SK-N-SH (cell line): ENCODE results near the gene MLLT6. TPM values are rescaled to one million over a fixed set of nuclear protein-coding genes. Genes with fewer than 3 reads are reported as not detected.

Experiments
- CTCF ChIA-PET: fragments of 300-600, 350-600 bp; formaldehyde crosslinking; extraction: SDS; loops from one replicate; lab custom pipeline; 2021; lab: Yijun Ruan, JAX
- POLR2A ChIA-PET: fragments of 350-600 bp; sonication (Branson Sonifier 250); formaldehyde crosslinking; extraction: SDS; loops from one replicate; lab custom pipeline; 2020; ENCODE audit warnings: antibody characterized with exemption, inconsistent platforms; lab: Yijun Ruan, JAX
- DNase-seq: peaks from one replicate; pipeline ENCODE4 v3.0.0; 2012
- H2AFZ ChIP-seq: fragments of 200-600 bp; sonication (generic); 2 replicates; pipeline ENCODE4 v1.8.1; 2016; ENCODE audit warnings: antibody characterized with exemption, mild to moderate bottlenecking, low read depth
- H3F3A ChIP-seq: fragments of 200-600 bp; sonication (generic); replicated peaks from 2 replicates; pipeline ENCODE3; 2016; ENCODE audit warnings: antibody characterized with exemption, mild to moderate bottlenecking; ENCODE audit not compliant: insufficient read depth
- H3K27ac ChIP-seq, 2 experiments: fragments of 200-500 bp in 1 of 2; fragments of 200-600 bp in 1 of 2; sonication (Bioruptor generic) in 1 of 2; sonication (generic), shearing (Covaris generic) in 1 of 2; 2 replicates each; pipeline versions ENCODE4 v1.5.1 to v1.6.1; 2014 to 2016; ENCODE audit warnings: low read depth in 2 of 2, inconsistent platforms in 1 of 2, low read length in 1 of 2, mild to moderate bottlenecking in 1 of 2, mixed read lengths in 1 of 2
- H3K27me3 ChIP-seq: fragments of 200-600 bp; sonication (generic), shearing (Covaris generic); 2 replicates; pipeline ENCODE4 v1.6.1; 2016; ENCODE audit warnings: mixed run types; ENCODE audit not compliant: insufficient read depth
- H3K36me3 ChIP-seq, 2 experiments: fragments of 200-500 bp in 1 of 2; fragments of 200-600 bp in 1 of 2; sonication (Bioruptor generic) in 1 of 2; sonication (generic) in 1 of 2; replicated peaks in 1 of 2; 2 replicates each; pipeline versions ENCODE3 to v1.5.1; 2014 to 2016; ENCODE audit warnings: low read length in 1 of 2, mild to moderate bottlenecking in 1 of 2; ENCODE audit not compliant: insufficient read depth in 2 of 2, control insufficient read depth in 1 of 2
- H3K4me1 ChIP-seq, 2 experiments: fragments of 200-500 bp in 1 of 2; fragments of 200-600 bp in 1 of 2; sonication (Bioruptor generic) in 1 of 2; sonication (generic), shearing (Covaris generic) in 1 of 2; 2 replicates each; pipeline versions ENCODE4 v1.5.1 to v1.6.1; 2014 to 2016; ENCODE audit warnings: low read depth in 1 of 2, low read length in 1 of 2, mixed run types in 1 of 2; ENCODE audit not compliant: insufficient read depth in 2 of 2, control insufficient read depth in 1 of 2
- H3K4me2 ChIP-seq: fragments of 200-600 bp; sonication (generic), shearing (Covaris generic); 2 replicates; pipeline ENCODE4 v1.6.1; 2017; ENCODE audit warnings: mixed run types
- H3K4me3 ChIP-seq, 2 experiments: fragments of 200-500 bp in 1 of 2; fragments of 200-600 bp in 1 of 2; sonication (Bioruptor generic) in 1 of 2; sonication (generic), shearing (Covaris generic) in 1 of 2; 2 replicates each; pipeline versions ENCODE4 v1.5.1 to v1.8.1; 2014 to 2016; ENCODE audit warnings: low read depth in 2 of 2, inconsistent platforms in 1 of 2, low read length in 1 of 2, mild to moderate bottlenecking in 1 of 2, mixed read lengths in 1 of 2, moderate library complexity in 1 of 2
- H3K79me2 ChIP-seq: fragments of 200-600 bp; sonication (generic); 2 replicates; pipeline ENCODE4 v1.8.1; 2017; ENCODE audit warnings: mild to moderate bottlenecking; ENCODE audit not compliant: insufficient read depth
- H3K9ac ChIP-seq: fragments of 200-600 bp; sonication (generic); 2 replicates; pipeline ENCODE4 v1.6.1; 2017; ENCODE audit warnings: mixed run types
- H3K9me2 ChIP-seq: fragments of 200-600 bp; sonication (generic); 2 replicates; pipeline ENCODE4 v1.6.1; 2017; ENCODE audit warnings: mixed run types
- H3K9me3 ChIP-seq: fragments of 200-600 bp; sonication (generic); 2 replicates; pipeline ENCODE4 v1.6.1; 2017; ENCODE audit warnings: mixed run types, mild to moderate bottlenecking, moderate library complexity
- H4K20me1 ChIP-seq: fragments of 200-600 bp; sonication (generic); 2 replicates; pipeline ENCODE4 v1.6.1; 2017; ENCODE audit warnings: mild to moderate bottlenecking, mixed run types; ENCODE audit not compliant: insufficient read depth
- ELF1 ChIP-seq: IDR thresholded peaks from 2 replicates; pipeline ENCODE4 v1.4.0; 2012
- MEF2A ChIP-seq: IDR thresholded peaks from 2 replicates; pipeline ENCODE4 v1.4.0; 2012; ENCODE audit warnings: low read depth, borderline replicate concordance
- TEAD4 ChIP-seq: IDR thresholded peaks from 2 replicates; pipeline ENCODE4 v1.4.0; 2012; ENCODE audit warnings: mild to moderate bottlenecking, borderline replicate concordance; ENCODE audit not compliant: insufficient read depth
- WGBS: methylation state at CpG from one replicate; pipeline ENCODE4 v1.1.6; 2017; ENCODE audit warnings: low lambda C conversion rate; 5-methylcytosine and 5-hydroxymethylcytosine counted together
- polyA plus RNA-seq, 3 experiments: library from polyadenylated mRNA; depleted of rRNA; stranded (reverse); fragments of >200 nt; gene quantifications; 2 replicates each; pipeline ENCODE4 v1.2.3, GENCODE V29; 2012
- TF ChIP-seq, protein P1 (sequence below): IDR thresholded peaks from 2 replicates; pipeline ENCODE4 v1.4.0; 2012; ENCODE audit warnings: low read depth
- TF ChIP-seq, protein P2 (sequence below): IDR thresholded peaks from 2 replicates; pipeline ENCODE4 v1.4.0; 2012; ENCODE audit warnings: low read depth, borderline replicate concordance
- TF ChIP-seq, protein P3 (sequence below): fragments of 150-350 bp; IDR thresholded peaks from 2 replicates; pipeline ENCODE4 v1.6.1; 2017; ENCODE audit warnings: antibody characterized with exemption, low read length, low read depth, borderline replicate concordance

Gene MLLT6
- polyA plus RNA-seq, 1 of the 3 experiments (the other 2 are of a cell fraction), result 41.5 TPM

DNA sequence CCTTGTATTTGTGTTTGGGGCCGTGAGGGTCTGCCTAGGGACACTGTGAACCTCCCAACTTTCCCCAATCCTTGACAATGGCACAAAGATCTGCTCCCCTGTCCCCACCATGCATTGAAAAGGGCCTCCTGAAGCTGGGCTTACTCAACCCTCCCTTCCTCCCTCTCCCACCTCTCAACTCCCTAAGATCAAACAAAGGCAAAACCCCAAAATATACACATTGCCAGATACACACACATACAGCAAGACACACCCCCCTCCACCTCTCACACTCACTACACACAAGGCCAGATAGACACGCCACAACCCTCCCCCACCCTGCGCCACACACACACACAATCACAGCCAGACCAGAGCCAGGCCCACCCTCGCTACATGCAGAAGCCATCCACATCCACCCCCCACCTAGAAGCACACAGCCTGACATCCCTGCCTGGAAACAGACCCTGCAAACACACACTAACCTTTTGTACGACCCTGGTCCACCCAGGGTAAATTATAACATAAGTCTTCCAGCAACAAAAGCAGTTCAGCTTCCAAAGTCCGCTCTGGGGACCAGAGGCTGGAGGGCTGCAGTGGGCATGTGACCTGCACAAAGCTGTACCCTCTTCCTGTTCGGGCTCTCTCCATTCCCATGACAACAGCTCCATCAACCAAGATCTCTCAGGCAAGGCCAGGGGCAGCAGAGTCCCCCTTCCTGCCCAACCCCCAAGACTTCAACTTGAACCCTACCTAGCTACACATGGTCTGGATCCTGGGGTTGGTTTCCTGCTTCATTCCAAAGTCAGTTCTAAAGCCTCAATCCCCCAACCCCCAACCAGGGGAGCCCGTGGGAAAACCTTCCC, 41.2 kb downstream of the MLLT6 start:
- CTCF ChIA-PET, result interaction anchor here (0.9 to 7.4 kb wide), 5 partner anchors 13 to 188 kb away, joined by 3 to 88 read pairs (median 4); partner anchors contain the start of gene CISD3
- no peaks in the 10 kb centered on the region for H3K27me3 ChIP-seq
- H3K4me2 ChIP-seq, result peak overlapping the region; percentile 99
- H3K27ac ChIP-seq, result peak overlapping the region; percentile 71 to 95; a peak in 3 of 4 replicates
- TF ChIP-seq ELF1, result no peak
- TF ChIP-seq, protein P1, sequence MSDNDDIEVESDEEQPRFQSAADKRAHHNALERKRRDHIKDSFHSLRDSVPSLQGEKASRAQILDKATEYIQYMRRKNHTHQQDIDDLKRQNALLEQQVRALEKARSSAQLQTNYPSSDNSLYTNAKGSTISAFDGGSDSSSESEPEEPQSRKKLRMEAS, result no peak
- TF ChIP-seq, protein P2, sequence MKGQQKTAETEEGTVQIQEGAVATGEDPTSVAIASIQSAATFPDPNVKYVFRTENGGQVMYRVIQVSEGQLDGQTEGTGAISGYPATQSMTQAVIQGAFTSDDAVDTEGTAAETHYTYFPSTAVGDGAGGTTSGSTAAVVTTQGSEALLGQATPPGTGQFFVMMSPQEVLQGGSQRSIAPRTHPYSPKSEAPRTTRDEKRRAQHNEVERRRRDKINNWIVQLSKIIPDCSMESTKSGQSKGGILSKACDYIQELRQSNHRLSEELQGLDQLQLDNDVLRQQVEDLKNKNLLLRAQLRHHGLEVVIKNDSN, result peak; percentile 51; the same call in 1 of the 2 replicates
- TF ChIP-seq TEAD4, result no peak
- H3K9me3 ChIP-seq, result no peaks in the 10 kb centered on the region
- no peaks in the 10 kb centered on the region for H3K36me3 ChIP-seq
- peaks cover 9 to 61% of the 10 kb centered on the region in 2 experiments; a peak in 2 of 4 replicates for H3K4me1 ChIP-seq
- H4K20me1 ChIP-seq, result peaks cover 59% of the 10 kb centered on the region
- H2AFZ ChIP-seq, result no peak overlapping the region
- peaks cover 80% of the 10 kb centered on the region for H3K79me2 ChIP-seq
- H3F3A ChIP-seq, result peaks cover 6% of the 10 kb centered on the region
- 52% methylated on average over 8 of the region's 8 CpGs for WGBS
- POLR2A ChIA-PET, result interaction anchor here (0.9 to 2.4 kb wide), 4 partner anchors 11 to 179 kb away, joined by 3 to 9 read pairs (median 6); partner anchors contain the start of genes CISD3, LASP1NB and MLLT6
- DNase-seq, result no peak
- H3K9me2 ChIP-seq, result no peaks in the 10 kb centered on the region
- peak overlapping the region; percentile 90 for H3K9ac ChIP-seq
- H3K4me3 ChIP-seq, result peak overlapping the region; percentile 86 to 93

DNA sequence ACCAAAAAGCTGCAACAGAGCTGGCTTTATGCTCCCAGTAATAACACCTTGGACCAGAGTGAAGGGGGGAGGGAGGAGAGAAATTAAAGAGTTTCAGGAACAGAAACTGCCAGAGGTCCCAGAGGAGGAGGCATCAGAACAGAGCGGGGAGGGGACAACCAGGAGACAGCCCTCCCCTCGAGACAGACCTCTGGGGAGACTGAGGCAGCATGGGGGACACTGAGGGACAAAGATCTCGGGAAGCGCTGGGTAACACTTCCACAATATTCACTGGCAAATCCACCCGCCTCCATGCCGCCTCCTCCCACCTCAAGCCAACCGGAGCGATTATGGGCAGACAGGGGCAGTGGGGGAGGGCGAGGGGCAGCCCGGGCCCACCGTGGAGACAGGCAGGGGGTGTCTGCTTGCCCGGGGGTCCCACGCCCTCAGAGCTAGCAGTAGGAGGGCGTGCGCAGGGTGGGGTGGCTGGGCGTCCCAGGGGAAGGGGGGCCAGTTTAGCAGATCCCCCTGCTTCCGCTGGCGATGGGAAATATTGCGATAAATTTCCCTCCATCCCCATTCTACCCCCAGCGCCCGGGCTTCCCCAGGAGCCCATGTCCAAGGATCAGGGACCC, 41.9 kb downstream of the MLLT6 start:
- DNase-seq, result no peak
- Histone ChIP-seq H3F3A (peaks cover 6% of the 10 kb centered on the region), H3K36me3 (no peaks in the 10 kb centered on the region), H3K4me2 (peak overlapping the region; percentile 99), H3K4me1 (peaks cover 9 to 53% of the 10 kb centered on the region in 2 experiments; a peak in 2 of 4 replicates), H4K20me1 (peaks cover 51% of the 10 kb centered on the region), H3K9ac (peak overlapping the region; percentile 90), H3K9me3 (no peaks in the 10 kb centered on the region), H3K27ac (peak overlapping the region; percentile 71 to 95; a peak in 3 of 4 replicates), H3K79me2 (peaks cover 73% of the 10 kb centered on the region), H2AFZ (no peak overlapping the region), H3K4me3 (peak overlapping the region; percentile 86 to 93), H3K9me2 (no peaks in the 10 kb centered on the region), H3K27me3 (no peaks in the 10 kb centered on the region)
- TF ChIP-seq, protein P3, sequence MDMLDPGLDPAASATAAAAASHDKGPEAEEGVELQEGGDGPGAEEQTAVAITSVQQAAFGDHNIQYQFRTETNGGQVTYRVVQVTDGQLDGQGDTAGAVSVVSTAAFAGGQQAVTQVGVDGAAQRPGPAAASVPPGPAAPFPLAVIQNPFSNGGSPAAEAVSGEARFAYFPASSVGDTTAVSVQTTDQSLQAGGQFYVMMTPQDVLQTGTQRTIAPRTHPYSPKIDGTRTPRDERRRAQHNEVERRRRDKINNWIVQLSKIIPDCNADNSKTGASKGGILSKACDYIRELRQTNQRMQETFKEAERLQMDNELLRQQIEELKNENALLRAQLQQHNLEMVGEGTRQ, result no peak
- TF ChIP-seq MEF2A, result no peak
- ChIA-PET POLR2A (interaction anchor here (0.9 to 2.4 kb wide), 3 partner anchors 11 to 179 kb away, joined by 3 to 9 read pairs (median 8); partner anchors contain the start of genes CISD3 and LASP1NB), CTCF (interaction anchor here (1.1 to 7.4 kb wide), 3 partner anchors 13 to 79 kb away, joined by 3 to 88 read pairs (median 4); partner anchors contain the start of gene CISD3)
- WGBS, result 3% methylated on average over 8 of the region's 21 CpGs
